Testis (tissue), 2 donors: ENCODE measurements around the gene RASL11B.

ENCODE experiments used
- POLR2A ChIP-seq: fragments of 450-650 bp; IDR thresholded peaks from one replicate; pipeline ENCODE4 v1.6.1; 2017; ENCODE audit warnings: antibody characterized with exemption, mild to moderate bottlenecking, moderate library complexity
- TF ChIP-seq, protein P1 (sequence below), 3 experiments: fragments of 450-650 bp in 2 of 3; fragments of 200-600 bp in 1 of 3; sonication (generic) in 1 of 3; IDR thresholded peaks; one replicate each; pipeline ENCODE4 v1.5.1; 2016 to 2019; ENCODE audit warnings: antibody characterized with exemption in 3 of 3, mild to moderate bottlenecking in 2 of 3, moderate library complexity in 1 of 3

DNA sequence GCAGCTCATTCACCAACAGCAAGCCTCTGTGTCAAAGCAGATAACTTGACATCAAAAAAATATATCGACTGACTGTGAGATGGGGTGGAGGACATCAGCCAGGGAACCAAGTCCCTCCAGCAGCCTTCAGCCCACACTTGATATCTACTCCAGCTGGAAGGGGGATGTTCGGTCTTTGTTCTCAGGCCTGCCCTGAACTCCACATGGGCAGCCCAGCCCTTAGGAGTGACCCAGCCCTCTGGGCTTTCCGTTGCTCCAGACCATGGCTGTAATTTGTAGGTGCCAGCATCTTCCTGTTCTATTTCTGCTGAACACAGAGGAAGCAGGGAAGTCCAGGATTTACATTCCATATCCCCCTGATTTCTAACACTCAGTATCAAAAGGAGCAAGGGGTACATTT lies 17.4 kb downstream of the RASL11B start:
- TF ChIP-seq, protein P1, sequence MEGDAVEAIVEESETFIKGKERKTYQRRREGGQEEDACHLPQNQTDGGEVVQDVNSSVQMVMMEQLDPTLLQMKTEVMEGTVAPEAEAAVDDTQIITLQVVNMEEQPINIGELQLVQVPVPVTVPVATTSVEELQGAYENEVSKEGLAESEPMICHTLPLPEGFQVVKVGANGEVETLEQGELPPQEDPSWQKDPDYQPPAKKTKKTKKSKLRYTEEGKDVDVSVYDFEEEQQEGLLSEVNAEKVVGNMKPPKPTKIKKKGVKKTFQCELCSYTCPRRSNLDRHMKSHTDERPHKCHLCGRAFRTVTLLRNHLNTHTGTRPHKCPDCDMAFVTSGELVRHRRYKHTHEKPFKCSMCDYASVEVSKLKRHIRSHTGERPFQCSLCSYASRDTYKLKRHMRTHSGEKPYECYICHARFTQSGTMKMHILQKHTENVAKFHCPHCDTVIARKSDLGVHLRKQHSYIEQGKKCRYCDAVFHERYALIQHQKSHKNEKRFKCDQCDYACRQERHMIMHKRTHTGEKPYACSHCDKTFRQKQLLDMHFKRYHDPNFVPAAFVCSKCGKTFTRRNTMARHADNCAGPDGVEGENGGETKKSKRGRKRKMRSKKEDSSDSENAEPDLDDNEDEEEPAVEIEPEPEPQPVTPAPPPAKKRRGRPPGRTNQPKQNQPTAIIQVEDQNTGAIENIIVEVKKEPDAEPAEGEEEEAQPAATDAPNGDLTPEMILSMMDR (IDR thresholded peaks at IDR 0.05) = no peak
- no peak for TF ChIP-seq POLR2A
